OCI-LY7 (cell line): ENCODE data around the gene ELOVL5.

Experiments
- CTCF ChIP-seq: fragments of 200-600 bp; sonication (generic); conservative IDR thresholded peaks from 2 replicates; pipeline ENCODE4 v1.5.1; 2014; ENCODE audit warnings: mild to moderate bottlenecking, antibody characterized with exemption, low read length, moderate library complexity, mixed read lengths
- EZH2phosphoT487 ChIP-seq: fragments of 200-600 bp; sonication (generic); IDR thresholded peaks from 2 replicates; pipeline ENCODE4 v1.6.1; 2018; ENCODE audit warnings: low read depth, borderline replicate concordance, mild to moderate bottlenecking, mixed run types, antibody characterized with exemption, low read length, moderate library complexity, mixed read lengths

DNA sequence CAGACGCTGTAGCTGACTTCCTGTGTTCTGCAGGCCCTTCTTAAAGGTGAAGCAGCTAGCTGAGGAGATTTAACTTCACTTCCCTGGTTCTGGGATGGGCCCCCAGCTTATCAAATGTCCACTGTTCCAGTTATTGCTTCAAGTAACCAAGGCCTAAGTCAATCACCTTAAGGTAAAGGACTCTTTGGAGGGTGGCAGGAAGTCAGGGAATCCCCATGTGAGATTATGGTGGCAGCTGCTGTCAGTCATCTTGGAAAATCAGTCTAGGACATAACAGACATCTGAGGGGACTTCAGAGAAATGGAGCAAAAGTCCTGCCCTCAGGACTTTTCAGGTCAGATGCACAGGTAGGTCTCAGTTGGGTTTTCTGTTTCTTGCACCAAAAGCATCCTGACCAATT is 3.8 kb downstream of the ELOVL5 start:
- TF ChIP-seq CTCF (no peak), EZH2phosphoT487 (no peak)
